Activated CD8-positive, alpha-beta memory T cell treated with anti-CD3 and anti-CD28 coated beads for 24 hours (primary cell): Measurements from ENCODE around the gene TMEM204.
"Not testable (repeated sequence)": the region's sequence is repeated elsewhere in the genome, so short reads cannot be mapped to it uniquely, and the experiment has no call there.

Source experiments
- DNase-seq: peaks from one replicate; pipeline ENCODE4 v3.0.0-alpha.2; 2020

Gene TMEM204

DNA sequence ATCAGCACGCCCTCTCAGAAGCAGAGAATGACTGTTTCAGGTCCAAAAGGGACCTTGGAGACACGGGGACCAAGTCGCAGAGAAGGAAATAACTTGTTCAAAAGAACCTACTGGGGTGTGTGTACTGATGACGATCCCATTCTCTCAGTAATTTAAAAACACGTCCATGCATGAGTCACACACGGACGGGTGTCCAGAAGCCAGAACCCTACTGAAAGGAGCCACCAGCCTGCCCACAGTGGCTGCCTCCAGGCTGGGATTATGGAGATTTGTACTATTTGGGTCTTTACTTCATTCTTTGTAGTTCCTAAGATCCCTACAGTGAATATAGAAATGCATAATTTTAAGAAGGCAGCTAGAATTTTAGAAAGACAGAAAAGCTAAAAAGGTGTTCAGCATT lies 27.8 kb downstream of the TMEM204 start:
- DNase-seq = no peak

- DNase-seq = no peak
These were observed 28.4 kb downstream of the TMEM204 start for GRCh38 chr16:1561836-1562235.

- no peak for DNase-seq
These were observed 30.3 kb downstream of the TMEM204 start for GRCh38 chr16:1563786-1564185.

DNA sequence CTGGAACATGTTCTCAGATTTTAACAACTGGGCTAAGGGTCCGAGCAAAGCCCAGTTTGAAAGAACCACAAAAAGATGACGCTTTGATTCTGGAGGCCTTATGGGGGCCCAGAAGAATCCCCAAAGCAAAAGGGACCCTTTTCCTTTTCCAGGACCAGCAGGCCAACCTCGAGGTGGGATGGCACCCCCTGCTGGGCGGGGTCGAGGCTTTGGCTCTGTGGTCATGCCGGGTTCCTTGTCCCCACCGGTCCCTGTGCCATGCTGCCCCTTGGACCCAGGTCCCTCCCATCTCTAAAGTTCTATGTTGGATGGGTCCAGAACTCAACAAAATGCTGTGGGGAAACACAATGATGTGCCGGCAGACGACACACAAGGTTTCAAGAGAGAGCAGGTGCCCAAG lies 30.9 kb downstream of the TMEM204 start:
- no peak for DNase-seq

DNA sequence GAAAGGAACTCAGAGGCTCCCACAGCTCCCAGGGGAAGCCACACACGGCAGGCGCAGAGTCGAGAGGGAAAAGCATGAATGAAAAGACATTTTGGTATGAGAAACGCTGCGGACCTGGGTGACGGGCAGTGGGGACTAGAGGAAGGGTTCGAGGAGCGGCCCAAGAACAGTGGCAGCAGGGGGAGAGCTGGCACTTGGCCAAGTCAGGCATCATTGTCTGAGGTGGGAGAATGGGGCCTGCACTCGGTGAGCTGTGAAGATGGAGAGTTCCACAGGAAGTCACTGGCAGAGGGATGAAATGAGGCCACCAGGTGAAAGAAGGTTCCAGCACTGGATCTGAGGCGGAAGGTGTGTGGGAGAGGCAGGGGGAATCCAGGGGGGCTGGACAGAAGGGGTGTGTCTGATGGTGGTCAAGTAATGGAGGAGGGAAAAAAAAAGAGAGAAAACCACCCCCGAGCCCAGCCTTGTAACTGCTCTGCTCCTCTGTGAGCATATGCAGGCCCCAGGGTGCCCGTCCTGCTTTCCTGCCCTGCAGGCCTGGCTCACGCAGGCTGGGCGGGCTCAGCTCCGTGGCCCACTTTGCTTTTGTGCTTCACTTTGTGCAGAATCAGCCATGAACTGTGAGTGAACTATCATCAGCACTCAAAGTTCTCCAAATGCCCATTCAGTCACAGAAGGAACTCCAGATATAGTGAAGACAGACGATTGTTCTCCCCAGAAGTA lies 31.8 kb downstream of the TMEM204 start:
- DNase-seq = no peak

DNA sequence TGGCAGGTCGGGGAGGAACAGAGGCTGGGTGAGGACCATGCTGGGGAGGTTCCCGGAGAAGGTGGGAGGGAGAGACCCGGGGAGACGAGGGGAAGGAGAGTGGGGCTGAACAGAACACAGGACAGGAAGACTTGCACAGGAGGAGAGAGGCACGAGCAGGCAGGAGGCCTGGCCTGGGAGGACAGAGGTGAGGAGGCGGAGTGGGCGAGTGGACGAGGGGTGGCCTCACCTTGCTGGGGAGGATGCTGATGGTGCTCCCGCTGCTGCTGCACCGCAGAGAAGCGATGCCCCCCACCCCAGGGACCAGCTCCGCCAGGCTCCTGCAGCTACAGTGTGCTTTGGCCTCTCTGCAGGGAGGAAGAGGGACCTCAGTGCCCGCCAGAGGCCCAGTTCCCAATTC lies 34.5 kb downstream of the TMEM204 start:
- DNase-seq = no peak

DNA sequence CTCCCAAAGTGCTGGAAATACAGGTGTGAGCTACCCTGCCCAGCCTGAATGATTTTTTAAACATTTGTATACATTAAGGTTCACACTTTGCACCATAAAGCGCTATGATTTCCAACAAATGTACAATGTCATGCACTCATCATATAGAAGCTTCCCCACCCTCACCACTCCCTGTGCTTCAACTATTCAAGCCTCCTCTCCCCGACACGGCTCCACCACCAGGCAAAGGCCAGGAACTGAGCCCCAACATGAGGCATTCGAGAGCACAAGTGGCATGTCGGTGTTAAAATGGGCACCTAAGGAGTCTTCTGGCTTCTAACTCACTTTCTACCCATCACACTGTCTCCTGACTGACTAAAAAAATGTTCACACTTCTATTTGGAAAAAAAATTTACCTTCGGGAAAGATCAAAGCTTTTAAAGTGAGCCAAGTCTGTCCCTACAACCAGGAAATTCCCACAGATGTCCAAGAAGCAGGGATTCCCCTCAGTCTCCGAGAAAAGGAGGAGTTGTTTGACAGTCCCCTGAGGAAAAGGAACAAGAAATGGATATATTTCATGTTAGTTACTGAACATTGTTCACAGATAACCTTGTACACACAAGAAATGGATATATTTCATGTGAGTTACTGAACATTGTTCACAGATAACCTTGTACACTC lies 37.7 kb downstream of the TMEM204 start:
- no peak for DNase-seq

- no peak for DNase-seq
These were observed 39.2 kb downstream of the TMEM204 start for GRCh38 chr16:1572673-1573072.

- no peak for DNase-seq
These were observed 39.8 kb downstream of the TMEM204 start for GRCh38 chr16:1573301-1573700.

- no peak for DNase-seq
These were observed 42.1 kb downstream of the TMEM204 start for GRCh38 chr16:1575578-1575977.

- DNase-seq = no peak
These were observed 45.7 kb downstream of the TMEM204 start for GRCh38 chr16:1579214-1579613.

GRCh38 chr16:1580256-1580655 lies 46.8 kb downstream of the TMEM204 start:
- DNase-seq = no peak

- DNase-seq = no peak
These were observed 47.5 kb downstream of the TMEM204 start for GRCh38 chr16:1580956-1581355.

DNA sequence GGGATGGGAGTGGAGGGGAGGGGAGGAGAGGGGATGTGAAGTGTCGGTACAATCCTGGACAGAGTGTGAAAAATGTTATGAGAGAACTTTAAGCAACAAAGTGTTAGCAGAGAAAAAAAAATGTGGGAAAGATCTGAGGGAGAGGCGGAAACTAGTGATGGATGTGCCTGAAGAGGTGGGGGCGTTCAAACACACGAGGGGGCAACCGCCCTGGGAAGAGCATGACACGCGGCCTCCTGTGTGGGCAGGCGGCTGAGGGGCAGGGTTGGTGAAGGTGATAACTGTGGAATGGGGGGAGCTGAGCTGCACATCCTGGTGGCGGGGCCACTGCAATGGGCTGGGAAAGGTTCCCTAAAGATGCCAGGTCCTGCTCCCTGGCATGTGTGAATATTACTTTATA lies 48.3 kb downstream of the TMEM204 start:
- no peak for DNase-seq

- DNase-seq = no peak
These were observed 49.7 kb downstream of the TMEM204 start for GRCh38 chr16:1583180-1583579.

DNA sequence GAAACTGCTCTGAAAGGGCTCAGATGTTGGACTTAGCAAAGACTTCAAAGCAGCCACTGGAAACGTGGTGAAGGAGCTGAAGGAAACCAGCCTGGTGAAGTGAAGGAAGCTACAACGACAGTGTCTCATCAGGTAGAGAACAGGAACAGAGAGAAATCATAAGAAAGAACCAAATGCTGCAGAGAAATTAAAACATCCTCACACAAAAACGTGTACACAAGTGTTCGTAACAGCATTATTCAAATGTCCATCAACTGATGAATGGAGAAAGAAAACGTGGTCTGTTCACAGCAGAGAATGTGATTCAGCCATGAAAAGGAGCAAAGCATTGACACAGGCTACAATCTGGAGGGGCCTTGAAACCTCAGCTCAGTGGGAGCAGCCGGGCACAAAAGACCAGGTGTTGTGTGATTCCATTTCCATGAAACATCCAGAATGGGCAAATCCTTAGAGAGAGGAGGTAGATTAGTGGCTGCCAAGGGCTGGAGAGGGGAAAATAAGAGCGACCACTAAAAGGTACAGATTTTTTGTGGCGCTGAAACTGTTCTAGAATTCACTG lies 51.5 kb downstream of the TMEM204 start:
- no peak for DNase-seq

DNA sequence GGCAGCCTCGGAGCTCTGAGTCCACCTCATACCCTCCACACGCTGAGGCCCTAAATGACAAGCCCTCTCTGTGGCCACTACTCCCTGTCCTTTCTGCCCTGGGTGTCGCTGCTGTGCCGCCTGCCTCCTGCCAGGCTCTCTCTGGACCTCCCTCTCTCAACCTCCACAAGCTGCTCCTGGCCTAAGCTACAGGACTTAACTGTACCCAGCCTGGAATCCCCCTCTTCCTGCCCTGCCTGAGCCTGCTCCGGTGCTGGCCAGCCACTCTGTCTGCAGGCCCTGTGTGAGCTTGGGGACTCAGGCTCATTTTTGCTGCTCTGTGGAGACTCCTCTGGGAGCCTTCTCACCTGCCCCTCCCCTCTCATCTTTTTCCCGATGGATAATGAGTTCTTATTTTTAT lies 56.9 kb downstream of the TMEM204 start:
- DNase-seq = no peak

DNA sequence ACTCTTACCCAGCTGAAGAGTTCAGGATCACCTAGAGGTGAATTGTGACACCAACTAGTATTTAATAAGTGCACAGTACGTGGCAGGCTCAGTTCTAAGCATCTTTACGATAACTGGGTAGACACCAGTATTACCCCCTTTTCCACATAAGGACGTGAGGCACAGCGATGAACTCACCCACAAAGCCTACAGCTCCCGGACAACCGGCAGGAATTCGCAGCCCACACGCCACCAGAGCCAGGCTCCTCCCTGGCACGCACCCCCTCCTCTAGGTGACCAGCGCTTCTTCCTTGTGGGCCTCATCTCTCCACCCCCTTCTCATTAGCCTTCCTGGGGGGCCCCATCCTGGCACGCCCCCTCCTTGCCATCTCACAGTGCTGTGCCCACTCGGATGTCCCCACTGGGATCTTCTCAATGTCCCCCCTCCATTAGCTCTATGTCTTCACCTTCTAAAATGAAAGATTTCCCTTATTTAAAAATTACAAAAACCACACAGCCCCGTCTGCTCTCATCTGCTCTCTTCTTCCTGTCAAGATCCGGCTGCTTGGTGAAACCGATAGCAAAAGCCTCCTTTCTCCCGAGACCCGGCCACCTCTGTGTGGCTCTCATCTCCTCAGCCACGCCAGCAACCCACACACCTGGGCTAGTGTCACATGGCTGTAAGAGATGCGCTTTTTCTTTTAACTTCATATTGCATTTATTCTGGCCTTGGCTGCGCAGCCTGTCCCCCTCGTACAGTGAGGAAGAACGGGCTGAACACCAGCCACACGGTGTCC lies 57.7 kb downstream of the TMEM204 start:
- no peak for DNase-seq

DNA sequence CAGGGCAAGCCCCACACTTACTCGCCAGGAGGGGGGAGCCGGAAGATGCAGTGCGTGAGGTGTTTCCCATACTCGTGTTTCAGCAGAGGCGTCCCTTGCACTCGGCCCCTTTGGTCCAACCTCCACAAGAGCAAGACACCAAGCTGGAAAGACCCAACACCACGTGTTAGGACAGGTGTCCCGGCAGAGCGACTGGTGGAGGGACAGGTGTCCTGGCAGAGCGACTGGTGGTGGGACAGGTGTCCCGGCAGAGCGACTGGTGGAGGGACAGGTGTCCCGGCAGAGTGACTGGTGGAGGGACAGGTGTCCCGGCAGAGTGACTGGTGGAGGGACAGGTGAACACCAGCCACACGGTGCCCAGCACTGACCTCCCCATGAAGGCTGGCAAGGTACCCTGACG lies 59.0 kb downstream of the TMEM204 start:
- DNase-seq = no peak

DNA sequence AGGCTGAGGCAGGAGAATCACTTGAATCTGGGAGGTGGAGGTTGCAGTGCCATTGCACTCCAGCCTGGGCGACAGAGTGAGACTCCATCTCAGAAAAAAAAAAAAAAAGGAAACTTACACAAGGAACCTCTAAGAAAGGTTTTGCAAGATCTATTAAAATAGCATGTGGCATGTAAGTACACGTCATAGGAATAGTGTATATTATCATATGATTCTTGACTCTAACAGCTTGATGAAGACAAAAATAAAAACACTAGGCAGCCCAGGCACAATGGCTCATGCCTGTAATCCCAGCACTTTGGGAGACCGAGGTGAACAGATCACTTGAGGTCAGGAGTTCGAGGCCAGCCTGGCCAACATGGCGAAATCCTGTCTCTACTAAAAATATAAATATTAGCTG lies 62.0 kb downstream of the TMEM204 start:
- not testable (repeated sequence) for DNase-seq

- DNase-seq = no peak
These were observed 63.0 kb downstream of the TMEM204 start for GRCh38 chr16:1596516-1596915.

DNA sequence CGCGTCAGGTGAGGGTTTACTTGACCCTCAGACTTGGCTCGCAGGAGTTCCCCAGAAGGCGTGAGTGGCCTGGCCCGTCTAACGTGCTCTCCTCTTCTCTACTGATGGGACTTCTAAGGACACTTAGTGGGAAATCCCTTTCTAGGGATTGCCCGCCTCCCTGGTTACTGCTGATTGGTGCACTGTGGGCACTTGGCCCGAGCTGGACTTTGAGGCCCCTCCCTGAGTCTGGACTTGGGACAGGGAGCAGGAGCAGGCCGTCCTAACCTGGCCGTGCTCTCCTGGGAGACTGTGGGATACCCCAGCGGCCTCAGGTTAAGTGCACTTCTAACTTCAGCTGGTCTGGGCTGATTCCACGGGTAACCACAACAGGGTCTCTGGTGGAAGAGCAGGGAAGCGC lies 63.7 kb downstream of the TMEM204 start:
- no peak for DNase-seq

- DNase-seq = no peak
These were observed 67.6 kb downstream of the TMEM204 start for GRCh38 chr16:1601031-1601430.

DNA sequence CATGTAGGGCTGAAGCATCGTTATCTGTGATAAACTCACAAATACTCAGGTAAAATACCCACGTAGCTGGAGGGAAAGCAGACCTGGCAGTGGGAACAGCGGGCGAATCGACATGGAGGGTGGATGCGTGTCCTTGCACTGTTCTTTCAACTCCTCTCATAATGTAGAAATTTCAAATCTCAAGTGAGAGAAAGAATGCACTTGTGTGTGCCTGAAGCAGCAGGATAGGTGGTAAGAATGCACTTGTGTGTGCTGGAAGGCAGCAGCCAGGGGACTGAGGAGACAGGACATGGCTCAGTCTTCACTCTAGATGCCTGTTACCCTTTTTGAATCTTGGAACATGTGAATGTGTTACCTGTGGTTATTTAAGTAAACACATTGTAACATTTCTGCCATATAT lies 68.0 kb downstream of the TMEM204 start:
- DNase-seq = no peak
